Chondrocyte (in vitro differentiated cells): ENCODE measurements around the gene KDR. TPM values are rescaled to one million over a fixed set of nuclear protein-coding genes. Genes with fewer than 3 reads are reported as not detected.

Experiments
- DNase-seq: peaks from one replicate; pipeline ENCODE4 v3.0.0; 2021; ENCODE audit warnings: mixed read lengths, low spot score
- H3K27ac Mint-ChIP-seq: one replicate; pipeline ENCODE4 v1.8.0; 2021; ENCODE audit warnings: mild to moderate bottlenecking, moderate library complexity, mixed read lengths; ENCODE audit not compliant: unreplicated experiment
- H3K27me3 Mint-ChIP-seq: 2 replicates; pipeline ENCODE4 v1.8.0; 2021; ENCODE audit warnings: low read depth, mixed read lengths
- H3K36me3 Mint-ChIP-seq: 2 replicates; pipeline ENCODE4 v1.8.0; 2021; ENCODE audit warnings: low read depth, mixed read lengths
- H3K4me1 Mint-ChIP-seq: 2 replicates; pipeline ENCODE4 v1.8.0; 2021; ENCODE audit warnings: low read depth, mild to moderate bottlenecking, mixed read lengths
- H3K4me3 Mint-ChIP-seq: one replicate; pipeline ENCODE4 v1.8.0; 2021; ENCODE audit warnings: mild to moderate bottlenecking, moderate library complexity, mixed read lengths; ENCODE audit not compliant: unreplicated experiment
- H3K9me3 Mint-ChIP-seq: 2 replicates; pipeline ENCODE4 v1.8.0; 2021; ENCODE audit warnings: low read depth, mixed read lengths
- CTCF ChIP-seq: fragments of 200-600 bp; sonication (generic); IDR thresholded peaks from 2 replicates; pipeline ENCODE4 v1.5.0; 2021; ENCODE audit warnings: antibody characterized with exemption, mild to moderate bottlenecking, moderate library complexity
- total RNA-seq: library from RNA; stranded (reverse); gene quantifications from 3 replicates; pipeline ENCODE4 v1.2.1, GENCODE V29; 2021

Gene KDR
- total RNA-seq, 1 donor from 2014 or later: 0.77 TPM

- no peak for DNase-seq
- Mint-ChIP-seq H3K4me3 (no peak overlapping the region), H3K9me3 (no peaks in the 10 kb centered on the region), H3K4me1 (peaks cover 26% of the 10 kb centered on the region), H3K27ac (no peak overlapping the region), H3K36me3 (no peaks in the 10 kb centered on the region), H3K27me3 (peaks cover 38% of the 10 kb centered on the region)
- TF ChIP-seq CTCF: no peak
Observed at GRCh38 chr4:55083735-55084134, 41.7 kb downstream of the KDR start.

GRCh38 chr4:55082756-55083155, 42.6 kb downstream of the KDR start:
- Mint-ChIP-seq H3K27me3 (peaks cover 30% of the 10 kb centered on the region), H3K4me1 (peaks cover 27% of the 10 kb centered on the region), H3K27ac (no peak overlapping the region), H3K9me3 (no peaks in the 10 kb centered on the region), H3K36me3 (no peaks in the 10 kb centered on the region), H3K4me3 (no peak overlapping the region)
- no peak for TF ChIP-seq CTCF
- no peak for DNase-seq

GRCh38 chr4:55080174-55080865, 45.1 kb downstream of the KDR start:
- H3K9me3 Mint-ChIP-seq: no peaks in the 10 kb centered on the region
- peak overlapping the region; percentile 15 for H3K27ac Mint-ChIP-seq
- H3K4me1 Mint-ChIP-seq: peaks cover 27% of the 10 kb centered on the region
- H3K36me3 Mint-ChIP-seq: no peaks in the 10 kb centered on the region
- TF ChIP-seq CTCF: no peak
- no peak for DNase-seq
- H3K4me3 Mint-ChIP-seq: no peak overlapping the region
- H3K27me3 Mint-ChIP-seq: peaks cover 28% of the 10 kb centered on the region

GRCh38 chr4:55079451-55080173, 45.8 kb downstream of the KDR start:
- Mint-ChIP-seq H3K4me3 (no peak overlapping the region), H3K27me3 (peaks cover 28% of the 10 kb centered on the region), H3K9me3 (no peaks in the 10 kb centered on the region)

More at GRCh38 chr4:55079451-55080173, 45.8 kb downstream of the KDR start:
- H3K36me3 Mint-ChIP-seq: no peaks in the 10 kb centered on the region
- no peak for DNase-seq
- peaks cover 32% of the 10 kb centered on the region for H3K4me1 Mint-ChIP-seq
- no peak for TF ChIP-seq CTCF
- no peak overlapping the region for H3K27ac Mint-ChIP-seq
